Adrenal gland (tissue), 5 donors: ENCODE results near the gene NDUFAF8.

Experiments used
- POLR2A ChIP-seq, 2 donors: fragments of 450-650 bp; IDR thresholded peaks; one replicate each; pipeline ENCODE4 v1.6.1; 2017; ENCODE audit warnings: antibody characterized with exemption in 2 of 2, mild to moderate bottlenecking in 2 of 2, moderate library complexity in 1 of 2
- TF ChIP-seq, protein P1 (sequence below), 6 experiments: fragments of 450-650 bp in 4 of 6; fragments of 200-600 bp in 2 of 6; sonication (generic) in 1 of 6; IDR thresholded peaks; 1 replicate in 5 of 6; 2 replicates in 1 of 6; pipeline versions ENCODE4 v1.5.1 to v1.8.0; 2016 to 2021; ENCODE audit warnings: antibody characterized with exemption in 6 of 6, mild to moderate bottlenecking in 2 of 6, moderate library complexity in 1 of 6
- donor health status: DM: no; HTN: no; CAD: no.

DNA sequence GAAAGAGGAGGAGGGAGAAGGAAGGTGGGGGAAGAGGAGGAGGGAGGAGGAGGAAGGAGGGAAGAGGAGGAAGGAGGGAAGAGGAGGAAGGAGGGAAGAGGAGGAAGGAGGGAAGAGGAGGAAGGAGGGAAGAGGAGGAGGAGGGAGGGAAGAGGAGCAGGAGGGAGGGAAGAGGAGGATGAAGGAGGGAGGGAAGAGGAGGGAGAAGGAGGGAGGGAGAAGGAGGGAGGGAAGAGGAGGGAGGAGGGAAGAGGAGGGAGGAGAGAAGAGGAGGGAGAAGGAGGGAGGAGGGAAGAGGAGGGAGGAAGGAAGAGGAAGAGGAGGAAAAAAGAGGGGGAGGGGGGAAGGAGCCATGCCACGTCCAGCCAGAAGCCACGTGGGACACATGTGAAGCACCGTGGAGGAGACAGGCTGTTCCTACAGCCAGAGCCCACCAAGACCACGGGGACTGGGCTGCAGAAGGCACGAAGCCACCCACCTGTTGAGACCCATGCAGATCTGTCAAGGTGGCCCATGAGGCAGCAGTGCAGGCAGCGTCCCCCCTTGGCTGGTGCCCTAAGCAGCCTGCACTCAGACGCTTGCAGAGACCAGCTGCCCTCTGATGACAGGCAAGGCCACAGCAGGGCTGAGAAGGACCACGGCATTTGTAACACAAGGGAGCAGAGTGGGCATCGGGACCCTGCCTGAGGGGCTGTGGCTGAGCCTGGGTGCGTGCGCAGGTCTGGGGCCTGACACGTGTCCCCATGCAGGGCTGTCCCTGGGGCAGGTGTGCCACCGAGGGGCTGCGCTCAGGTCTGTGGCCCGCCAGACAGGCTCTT, 10.3 kb downstream of the NDUFAF8 start:
- TF ChIP-seq, protein P1, sequence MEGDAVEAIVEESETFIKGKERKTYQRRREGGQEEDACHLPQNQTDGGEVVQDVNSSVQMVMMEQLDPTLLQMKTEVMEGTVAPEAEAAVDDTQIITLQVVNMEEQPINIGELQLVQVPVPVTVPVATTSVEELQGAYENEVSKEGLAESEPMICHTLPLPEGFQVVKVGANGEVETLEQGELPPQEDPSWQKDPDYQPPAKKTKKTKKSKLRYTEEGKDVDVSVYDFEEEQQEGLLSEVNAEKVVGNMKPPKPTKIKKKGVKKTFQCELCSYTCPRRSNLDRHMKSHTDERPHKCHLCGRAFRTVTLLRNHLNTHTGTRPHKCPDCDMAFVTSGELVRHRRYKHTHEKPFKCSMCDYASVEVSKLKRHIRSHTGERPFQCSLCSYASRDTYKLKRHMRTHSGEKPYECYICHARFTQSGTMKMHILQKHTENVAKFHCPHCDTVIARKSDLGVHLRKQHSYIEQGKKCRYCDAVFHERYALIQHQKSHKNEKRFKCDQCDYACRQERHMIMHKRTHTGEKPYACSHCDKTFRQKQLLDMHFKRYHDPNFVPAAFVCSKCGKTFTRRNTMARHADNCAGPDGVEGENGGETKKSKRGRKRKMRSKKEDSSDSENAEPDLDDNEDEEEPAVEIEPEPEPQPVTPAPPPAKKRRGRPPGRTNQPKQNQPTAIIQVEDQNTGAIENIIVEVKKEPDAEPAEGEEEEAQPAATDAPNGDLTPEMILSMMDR (IDR thresholded peaks at IDR 0.05), result no peak
- TF ChIP-seq POLR2A (IDR thresholded peaks at IDR 0.05), result no peak
